GM12878 (cell line): ENCODE measurements around the gene CNIH1. TPM values are rescaled to one million over a fixed set of nuclear protein-coding genes. Genes with fewer than 3 reads are reported as not detected.

Experiments used
- CBX5 ChIP-seq: sonication (generic); IDR thresholded peaks from 2 replicates; pipeline ENCODE4 v1.6.1; 2016; ENCODE audit warnings: low read depth, moderate library complexity, mild to moderate bottlenecking, inconsistent platforms
- ETV6 ChIP-seq, 2 experiments: fragments of 450-650 bp in 1 of 2; IDR thresholded peaks in 1 of 2; conservative IDR thresholded peaks in 1 of 2; 2 replicates each; pipeline ENCODE4 v1.6.1; 2014; ENCODE audit warnings: antibody characterized with exemption in 1 of 2, borderline replicate concordance in 1 of 2, low read depth in 1 of 2, mild to moderate bottlenecking in 1 of 2, moderate library complexity in 1 of 2
- HDAC2 ChIP-seq: fragments of 200-600 bp; sonication (generic); IDR thresholded peaks from 2 replicates; pipeline ENCODE4 v1.6.1; 2017
- HDAC6 ChIP-seq: fragments of 200-600 bp; sonication (generic); IDR thresholded peaks from one replicate; pipeline ENCODE4 v1.8.0; 2017; ENCODE audit warnings: antibody characterized with exemption; ENCODE audit not compliant: unreplicated experiment
- IRF4 ChIP-seq: IDR thresholded peaks from 2 replicates; pipeline ENCODE4 v1.6.1; 2011; ENCODE audit warnings: low read depth, low read length
- RAD51 ChIP-seq: fragments of 450-650 bp; IDR thresholded peaks from 2 replicates; pipeline ENCODE4 v1.6.1; 2016; ENCODE audit warnings: moderate library complexity, mild to moderate bottlenecking, inconsistent platforms
- SREBF2 ChIP-seq: IDR thresholded peaks from 2 replicates; pipeline ENCODE4 v1.6.1; 2012; ENCODE audit warnings: mild to moderate bottlenecking, low read length
- SUZ12 ChIP-seq: fragments of 200-600 bp; sonication (generic); IDR thresholded peaks from one replicate; pipeline ENCODE4 v1.6.1; 2018; ENCODE audit warnings: antibody characterized with exemption, mild to moderate bottlenecking; ENCODE audit not compliant: unreplicated experiment
- polyA plus RNA-seq, 11 experiments: library from polyadenylated mRNA; depleted of rRNA in 4 of 11; unstranded in 6 of 11; stranded (reverse) in 5 of 11; fragments of >200 nt; fragmentation: Nextera tagmentation in 4 of 11; fragmentation: Illumina TruSeq in 1 of 11; extraction: Ambion mirVana in 4 of 11; extraction: Trizol in 1 of 11; gene quantifications; 1 replicate in 1 of 11; 2 replicates in 10 of 11; pipeline versions ENCODE4 v1.2.1 to v1.2.3, GENCODE V29; 2011 to 2016; ENCODE audit warnings: inconsistent platforms in 2 of 11, missing spikeins in 2 of 11, low read depth in 1 of 11
- total RNA-seq, 4 experiments: library from RNA; depleted of rRNA in 3 of 4; stranded (reverse); fragments of >200 nt in 3 of 4; fragmentation: Illumina TruSeq in 1 of 4; extraction: Trizol in 1 of 4; gene quantifications; 2 replicates each; pipeline versions ENCODE4 v1.2.1 to v1.2.3, GENCODE V29; 2013 to 2021
- TF ChIP-seq, protein P1 (sequence below): fragments of 450-650 bp; formaldehyde crosslinking; IDR thresholded peaks from 2 replicates; pipeline ENCODE4 v1.4.0; 2020; ENCODE audit warnings: mild to moderate bottlenecking, moderate library complexity
- TF ChIP-seq, protein P2 (sequence below): IDR thresholded peaks from 2 replicates; pipeline ENCODE4 v1.6.1; 2012; ENCODE audit warnings: low read depth, low read length, improper control_type of control experiment
- TF ChIP-seq, protein P3 (sequence below): fragments of 450-650 bp; conservative IDR thresholded peaks from 2 replicates; pipeline ENCODE4 v1.6.1; 2017; ENCODE audit warnings: mild to moderate bottlenecking, moderate library complexity
- TF ChIP-seq, protein P4 (sequence below): fragments of 450-650 bp; IDR thresholded peaks from 2 replicates; pipeline ENCODE4 v1.6.1; 2016; ENCODE audit warnings: mild to moderate bottlenecking
- TF ChIP-seq, protein P5 (sequence below), 3 experiments: IDR thresholded peaks in 2 of 3; conservative IDR thresholded peaks in 1 of 3; 2 replicates each; pipeline ENCODE4 v1.5.1; 2011; ENCODE audit warnings: low read depth in 3 of 3, low read length in 3 of 3, mild to moderate bottlenecking in 3 of 3, control low read depth in 2 of 3, moderate library complexity in 2 of 3, inconsistent platforms in 1 of 3, mixed read lengths in 1 of 3; ENCODE audit not compliant: control insufficient read depth in 2 of 3, insufficient read depth in 1 of 3; ENCODE audit errors: extremely low read depth in 1 of 3
- TF ChIP-seq, protein P6 (sequence below): IDR thresholded peaks from 2 replicates; pipeline ENCODE4 v1.6.1; 2011; ENCODE audit warnings: low read depth, low read length, improper control_type of control experiment, borderline replicate concordance
- TF ChIP-seq, protein P7 (sequence below): fragments of 150-350 bp; IDR thresholded peaks from 2 replicates; pipeline ENCODE4 v1.6.1; 2014; ENCODE audit warnings: mild to moderate bottlenecking, low read depth, low read length

Gene CNIH1
- total and polyA plus RNA-seq, 10 of the 15 experiments (the other 5 are each of a cell fraction or from before 2014, with no cell fraction given) = 48.9 to 274 (median 110) TPM

DNA sequence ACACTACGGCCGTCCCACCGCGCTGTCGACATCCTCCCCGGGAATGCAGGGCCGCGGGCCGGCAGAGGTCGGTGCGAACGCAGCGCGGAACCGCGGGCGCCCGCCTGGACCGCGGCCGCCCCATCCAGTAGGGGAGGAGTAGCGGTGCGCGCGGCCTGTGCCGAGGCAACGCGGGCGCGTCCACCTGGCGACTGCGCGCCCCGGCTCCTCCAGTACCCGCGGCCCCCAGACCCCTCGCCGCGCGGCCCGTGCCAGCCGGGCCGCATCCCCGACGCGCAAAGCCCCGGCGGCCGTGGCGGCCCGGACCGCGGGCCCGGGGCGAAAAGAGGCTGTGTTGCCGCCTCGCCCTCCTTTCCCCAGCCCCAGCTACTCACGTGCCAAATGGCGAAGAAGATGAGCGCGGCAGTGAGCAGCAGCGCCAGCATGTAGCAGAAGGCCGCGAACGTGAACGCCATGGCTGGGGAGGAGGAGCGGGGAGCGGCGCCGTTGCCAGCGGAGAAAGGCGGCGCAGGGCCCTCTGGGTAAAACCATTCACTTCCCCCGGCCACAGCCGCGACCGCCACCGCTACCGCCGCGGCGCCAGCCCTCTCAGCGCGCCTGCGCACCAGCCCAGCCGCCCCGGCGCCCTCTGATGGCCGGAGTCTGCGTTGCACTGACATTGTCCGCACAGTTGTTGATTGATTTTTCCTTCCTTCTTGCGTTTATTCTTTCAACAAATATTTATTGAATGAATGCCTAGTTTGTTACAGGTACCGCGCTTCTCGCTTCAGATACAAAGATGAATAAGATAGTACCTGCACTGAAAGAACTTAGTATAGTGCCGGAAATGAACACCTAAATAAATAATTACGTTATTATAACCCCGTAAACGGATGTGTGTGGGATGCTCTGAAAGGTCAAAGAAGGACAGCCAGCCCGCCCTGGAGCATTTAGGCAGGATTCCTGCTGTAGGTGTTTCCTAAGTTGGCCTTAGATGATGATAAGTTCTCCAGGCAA is at the start of gene CNIH1 (continued):
- TF ChIP-seq, protein P1, sequence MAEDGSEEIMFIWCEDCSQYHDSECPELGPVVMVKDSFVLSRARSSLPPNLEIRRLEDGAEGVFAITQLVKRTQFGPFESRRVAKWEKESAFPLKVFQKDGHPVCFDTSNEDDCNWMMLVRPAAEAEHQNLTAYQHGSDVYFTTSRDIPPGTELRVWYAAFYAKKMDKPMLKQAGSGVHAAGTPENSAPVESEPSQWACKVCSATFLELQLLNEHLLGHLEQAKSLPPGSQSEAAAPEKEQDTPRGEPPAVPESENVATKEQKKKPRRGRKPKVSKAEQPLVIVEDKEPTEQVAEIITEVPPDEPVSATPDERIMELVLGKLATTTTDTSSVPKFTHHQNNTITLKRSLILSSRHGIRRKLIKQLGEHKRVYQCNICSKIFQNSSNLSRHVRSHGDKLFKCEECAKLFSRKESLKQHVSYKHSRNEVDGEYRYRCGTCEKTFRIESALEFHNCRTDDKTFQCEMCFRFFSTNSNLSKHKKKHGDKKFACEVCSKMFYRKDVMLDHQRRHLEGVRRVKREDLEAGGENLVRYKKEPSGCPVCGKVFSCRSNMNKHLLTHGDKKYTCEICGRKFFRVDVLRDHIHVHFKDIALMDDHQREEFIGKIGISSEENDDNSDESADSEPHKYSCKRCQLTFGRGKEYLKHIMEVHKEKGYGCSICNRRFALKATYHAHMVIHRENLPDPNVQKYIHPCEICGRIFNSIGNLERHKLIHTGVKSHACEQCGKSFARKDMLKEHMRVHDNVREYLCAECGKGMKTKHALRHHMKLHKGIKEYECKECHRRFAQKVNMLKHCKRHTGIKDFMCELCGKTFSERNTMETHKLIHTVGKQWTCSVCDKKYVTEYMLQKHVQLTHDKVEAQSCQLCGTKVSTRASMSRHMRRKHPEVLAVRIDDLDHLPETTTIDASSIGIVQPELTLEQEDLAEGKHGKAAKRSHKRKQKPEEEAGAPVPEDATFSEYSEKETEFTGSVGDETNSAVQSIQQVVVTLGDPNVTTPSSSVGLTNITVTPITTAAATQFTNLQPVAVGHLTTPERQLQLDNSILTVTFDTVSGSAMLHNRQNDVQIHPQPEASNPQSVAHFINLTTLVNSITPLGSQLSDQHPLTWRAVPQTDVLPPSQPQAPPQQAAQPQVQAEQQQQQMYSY = no peak
- TF ChIP-seq HDAC6 = peak; percentile 34
- TF ChIP-seq, protein P2, sequence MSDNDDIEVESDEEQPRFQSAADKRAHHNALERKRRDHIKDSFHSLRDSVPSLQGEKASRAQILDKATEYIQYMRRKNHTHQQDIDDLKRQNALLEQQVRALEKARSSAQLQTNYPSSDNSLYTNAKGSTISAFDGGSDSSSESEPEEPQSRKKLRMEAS = peak; percentile 81
- no peak for TF ChIP-seq CBX5
- TF ChIP-seq, protein P3, sequence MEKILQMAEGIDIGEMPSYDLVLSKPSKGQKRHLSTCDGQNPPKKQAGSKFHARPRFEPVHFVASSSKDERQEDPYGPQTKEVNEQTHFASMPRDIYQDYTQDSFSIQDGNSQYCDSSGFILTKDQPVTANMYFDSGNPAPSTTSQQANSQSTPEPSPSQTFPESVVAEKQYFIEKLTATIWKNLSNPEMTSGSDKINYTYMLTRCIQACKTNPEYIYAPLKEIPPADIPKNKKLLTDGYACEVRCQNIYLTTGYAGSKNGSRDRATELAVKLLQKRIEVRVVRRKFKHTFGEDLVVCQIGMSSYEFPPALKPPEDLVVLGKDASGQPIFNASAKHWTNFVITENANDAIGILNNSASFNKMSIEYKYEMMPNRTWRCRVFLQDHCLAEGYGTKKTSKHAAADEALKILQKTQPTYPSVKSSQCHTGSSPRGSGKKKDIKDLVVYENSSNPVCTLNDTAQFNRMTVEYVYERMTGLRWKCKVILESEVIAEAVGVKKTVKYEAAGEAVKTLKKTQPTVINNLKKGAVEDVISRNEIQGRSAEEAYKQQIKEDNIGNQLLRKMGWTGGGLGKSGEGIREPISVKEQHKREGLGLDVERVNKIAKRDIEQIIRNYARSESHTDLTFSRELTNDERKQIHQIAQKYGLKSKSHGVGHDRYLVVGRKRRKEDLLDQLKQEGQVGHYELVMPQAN = peak; percentile 92
- no peak for TF ChIP-seq ETV6 (conservative IDR thresholded peaks at IDR 0.05 in 1 of 2, IDR thresholded peaks at IDR 0.05 in 1 of 2; ENCODE audit: borderline replicate concordance in 1 of 2, low read depth in 1 of 2)
- 0 out of 2 replicates have a peak, but pooled peaks have one; percentile 39 for TF ChIP-seq HDAC2
- TF ChIP-seq, protein P4, sequence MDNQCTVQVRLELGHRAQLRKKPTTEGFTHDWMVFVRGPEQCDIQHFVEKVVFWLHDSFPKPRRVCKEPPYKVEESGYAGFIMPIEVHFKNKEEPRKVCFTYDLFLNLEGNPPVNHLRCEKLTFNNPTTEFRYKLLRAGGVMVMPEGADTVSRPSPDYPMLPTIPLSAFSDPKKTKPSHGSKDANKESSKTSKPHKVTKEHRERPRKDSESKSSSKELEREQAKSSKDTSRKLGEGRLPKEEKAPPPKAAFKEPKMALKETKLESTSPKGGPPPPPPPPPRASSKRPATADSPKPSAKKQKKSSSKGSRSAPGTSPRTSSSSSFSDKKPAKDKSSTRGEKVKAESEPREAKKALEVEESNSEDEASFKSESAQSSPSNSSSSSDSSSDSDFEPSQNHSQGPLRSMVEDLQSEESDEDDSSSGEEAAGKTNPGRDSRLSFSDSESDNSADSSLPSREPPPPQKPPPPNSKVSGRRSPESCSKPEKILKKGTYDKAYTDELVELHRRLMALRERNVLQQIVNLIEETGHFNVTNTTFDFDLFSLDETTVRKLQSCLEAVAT = no peak
- no peak for TF ChIP-seq RAD51
- no peak for TF ChIP-seq SREBF2
- TF ChIP-seq, protein P5, sequence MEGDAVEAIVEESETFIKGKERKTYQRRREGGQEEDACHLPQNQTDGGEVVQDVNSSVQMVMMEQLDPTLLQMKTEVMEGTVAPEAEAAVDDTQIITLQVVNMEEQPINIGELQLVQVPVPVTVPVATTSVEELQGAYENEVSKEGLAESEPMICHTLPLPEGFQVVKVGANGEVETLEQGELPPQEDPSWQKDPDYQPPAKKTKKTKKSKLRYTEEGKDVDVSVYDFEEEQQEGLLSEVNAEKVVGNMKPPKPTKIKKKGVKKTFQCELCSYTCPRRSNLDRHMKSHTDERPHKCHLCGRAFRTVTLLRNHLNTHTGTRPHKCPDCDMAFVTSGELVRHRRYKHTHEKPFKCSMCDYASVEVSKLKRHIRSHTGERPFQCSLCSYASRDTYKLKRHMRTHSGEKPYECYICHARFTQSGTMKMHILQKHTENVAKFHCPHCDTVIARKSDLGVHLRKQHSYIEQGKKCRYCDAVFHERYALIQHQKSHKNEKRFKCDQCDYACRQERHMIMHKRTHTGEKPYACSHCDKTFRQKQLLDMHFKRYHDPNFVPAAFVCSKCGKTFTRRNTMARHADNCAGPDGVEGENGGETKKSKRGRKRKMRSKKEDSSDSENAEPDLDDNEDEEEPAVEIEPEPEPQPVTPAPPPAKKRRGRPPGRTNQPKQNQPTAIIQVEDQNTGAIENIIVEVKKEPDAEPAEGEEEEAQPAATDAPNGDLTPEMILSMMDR (IDR thresholded peaks at IDR 0.05 in 2 of 3, conservative IDR thresholded peaks at IDR 0.05 in 1 of 3; ENCODE audit: control insufficient read depth in 2 of 3, extremely low read depth in 1 of 3, insufficient read depth in 1 of 3, low read depth in 3 of 3, low read length in 3 of 3) = peak; percentile 89 to 97 (median 96); a peak in 5 of 6 replicates
- TF ChIP-seq, protein P6, sequence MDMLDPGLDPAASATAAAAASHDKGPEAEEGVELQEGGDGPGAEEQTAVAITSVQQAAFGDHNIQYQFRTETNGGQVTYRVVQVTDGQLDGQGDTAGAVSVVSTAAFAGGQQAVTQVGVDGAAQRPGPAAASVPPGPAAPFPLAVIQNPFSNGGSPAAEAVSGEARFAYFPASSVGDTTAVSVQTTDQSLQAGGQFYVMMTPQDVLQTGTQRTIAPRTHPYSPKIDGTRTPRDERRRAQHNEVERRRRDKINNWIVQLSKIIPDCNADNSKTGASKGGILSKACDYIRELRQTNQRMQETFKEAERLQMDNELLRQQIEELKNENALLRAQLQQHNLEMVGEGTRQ = no peak
- TF ChIP-seq IRF4 = no peak
- no peak for TF ChIP-seq SUZ12
- TF ChIP-seq, protein P7, sequence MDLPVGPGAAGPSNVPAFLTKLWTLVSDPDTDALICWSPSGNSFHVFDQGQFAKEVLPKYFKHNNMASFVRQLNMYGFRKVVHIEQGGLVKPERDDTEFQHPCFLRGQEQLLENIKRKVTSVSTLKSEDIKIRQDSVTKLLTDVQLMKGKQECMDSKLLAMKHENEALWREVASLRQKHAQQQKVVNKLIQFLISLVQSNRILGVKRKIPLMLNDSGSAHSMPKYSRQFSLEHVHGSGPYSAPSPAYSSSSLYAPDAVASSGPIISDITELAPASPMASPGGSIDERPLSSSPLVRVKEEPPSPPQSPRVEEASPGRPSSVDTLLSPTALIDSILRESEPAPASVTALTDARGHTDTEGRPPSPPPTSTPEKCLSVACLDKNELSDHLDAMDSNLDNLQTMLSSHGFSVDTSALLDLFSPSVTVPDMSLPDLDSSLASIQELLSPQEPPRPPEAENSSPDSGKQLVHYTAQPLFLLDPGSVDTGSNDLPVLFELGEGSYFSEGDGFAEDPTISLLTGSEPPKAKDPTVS = no peak
